ENCODE results near the gene MGRN1. TPM values are rescaled to one million over a fixed set of nuclear protein-coding genes. Genes with fewer than 3 reads are reported as not detected.
"Not testable (repeated sequence)": the region's sequence is repeated elsewhere in the genome, so short reads cannot be mapped to it uniquely, and the experiment has no call there.

Gene MGRN1
- total RNA-seq, 1 donor from 2014 or later, result 40.8 TPM

- H3K27ac ChIP-seq; H3K27me3 ChIP-seq; H3K4me3 ChIP-seq; intact Hi-C loops (cut with DNase I); H3K4me1 ChIP-seq; H3K9me3 ChIP-seq; DNase-seq (ENCODE audit: extremely low spot score in 2 of 2): not testable (repeated sequence)
- peak in 2 of 3 experiments; percentile 22 to 30 for TF ChIP-seq CTCF (IDR thresholded peaks at IDR 0.05)
- peaks cover 3 to 42% of the 10 kb centered on the region in 2 donors for H3K36me3 ChIP-seq
Observed at GRCh38 chr16:4650443-4651074, 25.9 kb downstream of the MGRN1 start.

- no peak for DNase-seq (ENCODE audit: extremely low spot score in 2 of 2)
- intact Hi-C loops (cut with DNase I), result no loop called here
- Histone ChIP-seq H3K27ac (no peak overlapping the region), H3K4me3 (no peak overlapping the region), H3K36me3 (peaks cover 3 to 52% of the 10 kb centered on the region in 2 donors), H3K4me1 (no peaks in the 10 kb centered on the region), H3K27me3 (no peaks in the 10 kb centered on the region), H3K9me3 (no peaks in the 10 kb centered on the region)
- no peak for TF ChIP-seq POLR2AphosphoS5 (IDR thresholded peaks at IDR 0.05; ENCODE audit: insufficient read depth in 1 of 2, low read depth in 1 of 2)
- TF ChIP-seq POLR2A (IDR thresholded peaks at IDR 0.05), result no peak
- TF ChIP-seq CTCF (IDR thresholded peaks at IDR 0.05), result no peak
Observed at GRCh38 chr16:4651827-4652226, 27.2 kb downstream of the MGRN1 start.

- TF ChIP-seq POLR2A (IDR thresholded peaks at IDR 0.05), result no peak
- no peak for TF ChIP-seq POLR2AphosphoS5 (IDR thresholded peaks at IDR 0.05; ENCODE audit: insufficient read depth in 1 of 2, low read depth in 1 of 2)
- TF ChIP-seq CTCF (IDR thresholded peaks at IDR 0.05), result no peak
- H3K4me3 ChIP-seq, result no peak overlapping the region
- H3K27ac ChIP-seq, result no peak overlapping the region
- peaks cover 3 to 52% of the 10 kb centered on the region in 2 donors for H3K36me3 ChIP-seq
- H3K27me3 ChIP-seq, result no peaks in the 10 kb centered on the region
- H3K9me3 ChIP-seq, result no peaks in the 10 kb centered on the region
- intact Hi-C loops (cut with DNase I), result no loop called here
- DNase-seq (ENCODE audit: extremely low spot score in 2 of 2), result no peak
- H3K4me1 ChIP-seq, result no peaks in the 10 kb centered on the region
Observed at GRCh38 chr16:4652561-4652960, 27.9 kb downstream of the MGRN1 start.

GRCh38 chr16:4654011-4654963 is 29.7 kb downstream of the MGRN1 start:
- TF ChIP-seq POLR2A (IDR thresholded peaks at IDR 0.05), result no peak
- no peak for TF ChIP-seq CTCF (IDR thresholded peaks at IDR 0.05)
- TF ChIP-seq POLR2AphosphoS5 (IDR thresholded peaks at IDR 0.05; ENCODE audit: insufficient read depth in 1 of 2, low read depth in 1 of 2), result no peak
- Histone ChIP-seq H3K27ac (no peak overlapping the region), H3K9me3 (no peaks in the 10 kb centered on the region), H3K4me1 (peaks cover 2% of the 10 kb centered on the region), H3K27me3 (no peaks in the 10 kb centered on the region), H3K36me3 (peaks cover 3 to 52% of the 10 kb centered on the region in 2 donors), H3K4me3 (no peak overlapping the region)
- no peak for DNase-seq (ENCODE audit: extremely low spot score in 2 of 2)
- intact Hi-C loops (cut with DNase I), result no loop called here
